ENCODE measurements around the gene TMEM41A.

DNA sequence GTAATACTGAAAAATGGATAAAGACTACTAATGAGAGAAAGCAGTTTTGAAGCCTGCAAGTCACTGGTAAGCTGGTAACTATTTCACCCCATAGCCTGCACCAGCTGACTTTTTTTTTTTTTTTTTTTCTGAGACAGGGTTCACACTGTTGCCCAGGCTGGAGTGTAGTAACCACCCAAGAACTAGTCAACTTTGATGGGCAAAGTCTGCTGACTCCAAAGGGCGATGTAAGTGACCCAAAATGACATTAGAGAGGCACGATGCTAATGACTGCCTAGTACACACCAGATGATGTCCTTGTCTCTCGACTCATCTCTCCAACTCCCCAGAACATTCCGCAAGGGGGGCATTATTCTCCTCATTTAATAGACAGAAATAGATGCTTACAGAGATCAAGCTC lies 12.9 kb upstream of the TMEM41A start:
- TF ChIP-seq, protein P1, sequence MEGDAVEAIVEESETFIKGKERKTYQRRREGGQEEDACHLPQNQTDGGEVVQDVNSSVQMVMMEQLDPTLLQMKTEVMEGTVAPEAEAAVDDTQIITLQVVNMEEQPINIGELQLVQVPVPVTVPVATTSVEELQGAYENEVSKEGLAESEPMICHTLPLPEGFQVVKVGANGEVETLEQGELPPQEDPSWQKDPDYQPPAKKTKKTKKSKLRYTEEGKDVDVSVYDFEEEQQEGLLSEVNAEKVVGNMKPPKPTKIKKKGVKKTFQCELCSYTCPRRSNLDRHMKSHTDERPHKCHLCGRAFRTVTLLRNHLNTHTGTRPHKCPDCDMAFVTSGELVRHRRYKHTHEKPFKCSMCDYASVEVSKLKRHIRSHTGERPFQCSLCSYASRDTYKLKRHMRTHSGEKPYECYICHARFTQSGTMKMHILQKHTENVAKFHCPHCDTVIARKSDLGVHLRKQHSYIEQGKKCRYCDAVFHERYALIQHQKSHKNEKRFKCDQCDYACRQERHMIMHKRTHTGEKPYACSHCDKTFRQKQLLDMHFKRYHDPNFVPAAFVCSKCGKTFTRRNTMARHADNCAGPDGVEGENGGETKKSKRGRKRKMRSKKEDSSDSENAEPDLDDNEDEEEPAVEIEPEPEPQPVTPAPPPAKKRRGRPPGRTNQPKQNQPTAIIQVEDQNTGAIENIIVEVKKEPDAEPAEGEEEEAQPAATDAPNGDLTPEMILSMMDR (IDR thresholded peaks at IDR 0.05; ENCODE audit: insufficient read depth, low read depth, low read length) = no peak
- no peak for TF ChIP-seq EZH2 (IDR thresholded peaks at IDR 0.05; ENCODE audit: insufficient read depth, low read length)
